Activated T-cell treated with anti-CD3 and anti-CD28 coated beads, Interleukin-2, amount 50 U/mL, for 24 hours (primary cell): Measurements from ENCODE around the gene SDHAF3.
"Not testable (repeated sequence)": the region's sequence is repeated elsewhere in the genome, so short reads cannot be mapped to it uniquely, and the experiment has no call there.

Source experiments
- DNase-seq: peaks from one replicate; pipeline ENCODE4 v3.0.0-alpha.2; 2020
- H3K27ac Mint-ChIP-seq: 2 replicates; pipeline ENCODE4 v1.8.0; 2020; ENCODE audit warnings: mild to moderate bottlenecking, mixed read lengths
- H3K27me3 Mint-ChIP-seq: 2 replicates; pipeline ENCODE4 v1.8.0; 2020; ENCODE audit warnings: mixed read lengths
- H3K36me3 Mint-ChIP-seq: 2 replicates; pipeline ENCODE4 v1.8.0; 2020; ENCODE audit warnings: low read depth, mixed read lengths
- H3K4me1 Mint-ChIP-seq: 2 replicates; pipeline ENCODE4 v1.8.0; 2020; ENCODE audit warnings: low read depth, mixed read lengths
- H3K4me3 Mint-ChIP-seq: 2 replicates; pipeline ENCODE4 v1.8.0; 2020; ENCODE audit warnings: mild to moderate bottlenecking, moderate library complexity, mixed read lengths
- H3K9me3 Mint-ChIP-seq: 2 replicates; pipeline ENCODE4 v1.8.0; 2020; ENCODE audit warnings: mixed read lengths

Gene SDHAF3

GRCh38 chr7:97117372-97118188, at the start of gene SDHAF3:
TSS of gene SDHAF3 (plus strand) at chr7:97117698. CDS start at chr7:97117724, 26 bp downstream.
- Mint-ChIP-seq H3K27me3 (no peaks in the 10 kb centered on the region), H3K4me3 (peak within 1 kb of the TSS; percentile 94), H3K4me1 (peaks cover 39% of the 10 kb centered on the region), H3K36me3 (peaks cover 32% of the 10 kb centered on the region), H3K9me3 (peaks cover 6% of the 10 kb centered on the region), H3K27ac (peak within 1 kb of the TSS; percentile 97)
- peak; percentile 99 for DNase-seq

- H3K27ac Mint-ChIP-seq, H3K4me3 Mint-ChIP-seq, H3K4me1 Mint-ChIP-seq, H3K36me3 Mint-ChIP-seq, DNase-seq, H3K9me3 Mint-ChIP-seq: not testable (repeated sequence)
- peaks cover 57% of the 10 kb centered on the region for H3K27me3 Mint-ChIP-seq
Observed at GRCh38 chr7:97072025-97072424, 45.5 kb upstream of the SDHAF3 start.

- Mint-ChIP-seq H3K27me3 (peaks cover 71% of the 10 kb centered on the region), H3K36me3 (no peaks in the 10 kb centered on the region), H3K4me1 (peaks cover 3% of the 10 kb centered on the region), H3K4me3 (no peak overlapping the region), H3K27ac (no peak overlapping the region), H3K9me3 (no peaks in the 10 kb centered on the region)
- no peak for DNase-seq
Observed at GRCh38 chr7:97075928-97076327, 41.6 kb upstream of the SDHAF3 start.

GRCh38 chr7:97078023-97078969, 39.2 kb upstream of the SDHAF3 start:
- H3K27me3 Mint-ChIP-seq = peaks cover 67% of the 10 kb centered on the region
- no peak overlapping the region for H3K4me3 Mint-ChIP-seq
- no peak overlapping the region for H3K27ac Mint-ChIP-seq
- H3K36me3 Mint-ChIP-seq = no peaks in the 10 kb centered on the region
- DNase-seq = no peak
- no peaks in the 10 kb centered on the region for H3K9me3 Mint-ChIP-seq
- peaks cover 3% of the 10 kb centered on the region for H3K4me1 Mint-ChIP-seq

- DNase-seq = no peak
- Mint-ChIP-seq H3K9me3 (no peaks in the 10 kb centered on the region), H3K27me3 (peaks cover 62% of the 10 kb centered on the region), H3K27ac (no peak overlapping the region), H3K4me3 (no peak overlapping the region), H3K36me3 (no peaks in the 10 kb centered on the region), H3K4me1 (peaks cover 3% of the 10 kb centered on the region)
Observed at GRCh38 chr7:97079300-97079699, 38.2 kb upstream of the SDHAF3 start.

- DNase-seq = no peak
- Mint-ChIP-seq H3K4me3 (no peak overlapping the region), H3K27me3 (peaks cover 52% of the 10 kb centered on the region), H3K36me3 (no peaks in the 10 kb centered on the region), H3K27ac (no peak overlapping the region), H3K4me1 (peaks cover 3% of the 10 kb centered on the region), H3K9me3 (no peaks in the 10 kb centered on the region)
Observed at GRCh38 chr7:97081521-97082300, 35.8 kb upstream of the SDHAF3 start.

- Mint-ChIP-seq H3K27me3 (peaks cover 54% of the 10 kb centered on the region), H3K9me3 (no peaks in the 10 kb centered on the region), H3K27ac (no peak overlapping the region)
Observed at GRCh38 chr7:97088364-97088763, 29.1 kb upstream of the SDHAF3 start.

GRCh38 chr7:97089771-97090170, 27.7 kb upstream of the SDHAF3 start:
- Mint-ChIP-seq H3K9me3 (no peaks in the 10 kb centered on the region), H3K4me3 (no peak overlapping the region), H3K27ac (no peak overlapping the region), H3K36me3 (no peaks in the 10 kb centered on the region), H3K4me1 (peaks cover 1% of the 10 kb centered on the region), H3K27me3 (peaks cover 46% of the 10 kb centered on the region)
- DNase-seq = no peak

More at GRCh38 chr7:97088364-97088763, 29.1 kb upstream of the SDHAF3 start:
- Mint-ChIP-seq H3K4me1 (peaks cover 1% of the 10 kb centered on the region), H3K36me3 (no peaks in the 10 kb centered on the region), H3K4me3 (no peak overlapping the region)
- DNase-seq = no peak

- no peak overlapping the region for H3K4me3 Mint-ChIP-seq
- H3K27me3 Mint-ChIP-seq = peaks cover 41% of the 10 kb centered on the region
- H3K27ac Mint-ChIP-seq = no peak overlapping the region
- H3K9me3 Mint-ChIP-seq = no peaks in the 10 kb centered on the region
- DNase-seq = no peak
- no peaks in the 10 kb centered on the region for H3K36me3 Mint-ChIP-seq
- peaks cover 1% of the 10 kb centered on the region for H3K4me1 Mint-ChIP-seq
Observed at GRCh38 chr7:97090761-97091353, 26.6 kb upstream of the SDHAF3 start.

- no peak for DNase-seq
- Mint-ChIP-seq H3K36me3 (no peaks in the 10 kb centered on the region), H3K4me1 (peaks cover 1% of the 10 kb centered on the region), H3K27ac (no peak overlapping the region), H3K27me3 (peaks cover 33% of the 10 kb centered on the region), H3K9me3 (no peaks in the 10 kb centered on the region), H3K4me3 (no peak overlapping the region)
Observed at GRCh38 chr7:97094284-97094930, 23.1 kb upstream of the SDHAF3 start.

GRCh38 chr7:97096037-97096436, 21.5 kb upstream of the SDHAF3 start:
- H3K9me3 Mint-ChIP-seq = no peaks in the 10 kb centered on the region
- peaks cover 1% of the 10 kb centered on the region for H3K4me1 Mint-ChIP-seq
- H3K36me3 Mint-ChIP-seq = no peaks in the 10 kb centered on the region
- H3K4me3 Mint-ChIP-seq = no peak overlapping the region
- DNase-seq = no peak
- H3K27ac Mint-ChIP-seq = no peak overlapping the region
- H3K27me3 Mint-ChIP-seq = peaks cover 40% of the 10 kb centered on the region

- Mint-ChIP-seq H3K27ac (no peak overlapping the region), H3K4me1 (no peaks in the 10 kb centered on the region), H3K27me3 (peaks cover 39% of the 10 kb centered on the region), H3K4me3 (no peak overlapping the region), H3K9me3 (no peaks in the 10 kb centered on the region), H3K36me3 (no peaks in the 10 kb centered on the region)
- no peak for DNase-seq
Observed at GRCh38 chr7:97096661-97097060, 20.8 kb upstream of the SDHAF3 start.

GRCh38 chr7:97104719-97105238, 12.7 kb upstream of the SDHAF3 start:
- DNase-seq = peak; percentile 81
- H3K27ac Mint-ChIP-seq = no peak overlapping the region
- peaks cover 43% of the 10 kb centered on the region for H3K27me3 Mint-ChIP-seq
- H3K36me3 Mint-ChIP-seq = no peaks in the 10 kb centered on the region
- no peak overlapping the region for H3K4me3 Mint-ChIP-seq
- H3K4me1 Mint-ChIP-seq = no peaks in the 10 kb centered on the region
- no peaks in the 10 kb centered on the region for H3K9me3 Mint-ChIP-seq
